ENCODE measurements around the gene MYL5.
"Not testable (repeated sequence)": the region's sequence is repeated elsewhere in the genome, so short reads cannot be mapped to it uniquely, and the experiment has no call there.

- not testable (repeated sequence) for TF ChIP-seq SP1 (IDR thresholded peaks at IDR 0.05); SP1 (CRISPR knock-in tag; IDR thresholded peaks at IDR 0.05); ZNF512B (CRISPR knock-in tag; IDR thresholded peaks at IDR 0.05; ENCODE audit: borderline replicate concordance); ZZZ3 (CRISPR knock-in tag; IDR thresholded peaks at IDR 0.05; ENCODE audit: borderline replicate concordance); ZNF792 (CRISPR knock-in tag; IDR thresholded peaks at IDR 0.05); CHD4 (IDR thresholded peaks at IDR 0.05; ENCODE audit: borderline replicate concordance, low read length); FOXA3 (CRISPR knock-in tag; IDR thresholded peaks at IDR 0.05); ZNF780A (CRISPR knock-in tag; IDR thresholded peaks at IDR 0.05); XRCC5 (optimal IDR thresholded peaks at IDR 0.05; ENCODE audit: low read length)
These were observed 20.1 kb downstream of the MYL5 start for GRCh38 chr4:694341-694940.
